ENCODE measurements around the gene XAF1. TPM values are rescaled to one million over a fixed set of nuclear protein-coding genes. Genes with fewer than 3 reads are reported as not detected.

The XAF1 gene
- total and polyA plus RNA-seq, 9 donors = 33.3 to 111 (median 81.4) TPM

GRCh38 chr17:6752068-6752909, 3.6 kb upstream of the XAF1 start:
- H3K27ac ChIP-seq = peak overlapping the region; percentile 67 to 95
- 4 to 19% (median 11%) methylated on average over 7 of the region's 7 CpGs for WGBS, 3 donors
- DNase-seq = peak; percentile 50 to 75 (median 62)
- intact Hi-C loops (cut with DNase I) = loop anchor here in 1 of 4 donors (10.0 kb wide), 2 partner anchors 87 to 263 kb away; partner anchors contain the start of gene RNASEK
- no peak overlapping the region for H3K4me3 ChIP-seq
- no peaks in the 10 kb centered on the region for H3K36me3 ChIP-seq
- no peaks in the 10 kb centered on the region for H3K27me3 ChIP-seq
- peak; percentile 30 for TF ChIP-seq POLR2A (IDR thresholded peaks at IDR 0.05)
- peak; percentile 38 for TF ChIP-seq EP300 (IDR thresholded peaks at IDR 0.05)
- TF ChIP-seq CTCF (IDR thresholded peaks at IDR 0.05) = peak in 1 of 3 donors; percentile 12
- no peaks in the 10 kb centered on the region for H3K9me3 ChIP-seq
- peaks cover 22% of the 10 kb centered on the region for H3K4me1 ChIP-seq (ENCODE audit: insufficient read depth)

DNA sequence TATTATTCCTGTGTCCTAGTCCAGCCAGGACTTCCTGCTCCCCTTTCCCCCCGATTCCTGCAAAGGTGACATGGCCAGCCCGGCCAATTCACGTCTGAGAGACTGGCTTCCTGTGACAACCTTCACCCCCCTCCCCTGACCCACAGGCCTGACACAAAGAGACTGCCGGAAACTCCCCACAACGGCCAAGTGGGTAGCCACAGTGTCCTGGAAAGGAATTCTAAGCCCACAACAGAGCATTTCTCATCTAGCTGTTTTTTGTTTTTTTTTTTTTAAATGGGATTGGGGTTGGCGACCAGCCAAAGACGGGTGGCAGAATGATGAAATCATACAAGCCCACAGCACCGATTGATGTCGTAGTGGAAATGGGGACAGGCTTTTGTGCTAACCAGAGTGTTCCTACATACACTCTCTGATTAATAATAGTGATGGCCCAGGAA, 2.8 kb upstream of the XAF1 start:
- H3K9me3 ChIP-seq = no peaks in the 10 kb centered on the region
- peak overlapping the region; percentile 14 to 95 for H3K27ac ChIP-seq
- TF ChIP-seq CTCF (IDR thresholded peaks at IDR 0.05) = no peak
- TF ChIP-seq EP300 (IDR thresholded peaks at IDR 0.05) = no peak
- no peak for TF ChIP-seq POLR2A (IDR thresholded peaks at IDR 0.05)
- no peaks in the 10 kb centered on the region for H3K36me3 ChIP-seq
- H3K4me1 ChIP-seq (ENCODE audit: insufficient read depth) = peaks cover 23% of the 10 kb centered on the region
- H3K27me3 ChIP-seq = no peaks in the 10 kb centered on the region
- no peak overlapping the region for H3K4me3 ChIP-seq
- 4 to 7% (median 4%) methylated on average over 9 of the region's 9 CpGs for WGBS, 3 donors
- intact Hi-C loops (cut with DNase I) = loop anchor here in 1 of 4 donors (10.0 kb wide), 2 partner anchors 88 to 262 kb away; partner anchors contain the start of gene RNASEK
- DNase-seq = peak; percentile 62 to 81 (median 68)

DNA sequence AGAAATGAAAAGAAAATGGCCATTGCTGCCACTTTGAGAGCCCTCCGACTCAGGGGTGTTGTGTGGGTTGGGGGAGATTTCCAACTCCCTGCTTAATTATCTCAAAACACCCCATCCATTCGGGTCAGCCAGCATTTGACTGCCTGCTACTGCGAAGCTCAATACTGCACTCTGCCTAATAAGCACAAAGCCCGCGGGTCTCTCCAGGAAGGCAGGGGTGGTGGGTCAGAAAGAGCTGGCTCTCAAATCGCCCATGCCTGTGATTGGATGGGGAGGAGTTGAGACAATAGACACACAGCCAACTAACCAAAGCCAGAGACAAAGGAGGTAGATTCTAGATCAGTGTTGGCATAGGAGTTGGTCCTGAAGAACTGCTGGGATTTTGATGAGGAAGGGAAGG, 2.3 kb upstream of the XAF1 start:
- WGBS, 3 donors = 40 to 52% (median 42%) methylated on average over 6 of the region's 6 CpGs
- intact Hi-C loops (cut with DNase I) = loop anchor here in 1 of 4 donors (10.0 kb wide), 2 partner anchors 89 to 261 kb away; partner anchors contain the start of gene RNASEK
- no peak for DNase-seq
- H3K27ac ChIP-seq = peak overlapping the region; percentile 14 to 95
- no peaks in the 10 kb centered on the region for H3K27me3 ChIP-seq
- TF ChIP-seq EP300 (IDR thresholded peaks at IDR 0.05) (no peak), CTCF (IDR thresholded peaks at IDR 0.05) (no peak), POLR2A (IDR thresholded peaks at IDR 0.05) (no peak)
- H3K9me3 ChIP-seq = no peaks in the 10 kb centered on the region
- H3K36me3 ChIP-seq = no peaks in the 10 kb centered on the region
- H3K4me3 ChIP-seq = no peak overlapping the region
- peaks cover 25% of the 10 kb centered on the region for H3K4me1 ChIP-seq (ENCODE audit: insufficient read depth)

GRCh38 chr17:6755281-6755680, 565 bp upstream of the XAF1 start:
- no peaks in the 10 kb centered on the region for H3K36me3 ChIP-seq
- TF ChIP-seq EP300 (IDR thresholded peaks at IDR 0.05) = no peak
- TF ChIP-seq POLR2A (IDR thresholded peaks at IDR 0.05) = no peak
- no peak for TF ChIP-seq CTCF (IDR thresholded peaks at IDR 0.05)
- peak; percentile 73 to 82 (median 74) for DNase-seq
- peak overlapping the region; percentile 56 for H3K4me3 ChIP-seq
- intact Hi-C loops (cut with DNase I) = loop anchor here in 2 of 4 donors (5.0 to 10.0 kb wide), 3 partner anchors 43 to 260 kb away; partner anchors contain the start of genes RNASEK (in 1 of the 2) and SLC13A5 (in 1 of the 2)
- 3 to 7% (median 7%) methylated on average over 5 of the region's 5 CpGs for WGBS, 3 donors
- peak overlapping the region; percentile 95 to 96 for H3K27ac ChIP-seq
- no peaks in the 10 kb centered on the region for H3K27me3 ChIP-seq
- H3K9me3 ChIP-seq = no peaks in the 10 kb centered on the region
- H3K4me1 ChIP-seq (ENCODE audit: insufficient read depth) = peaks cover 25% of the 10 kb centered on the region
